ENCODE results near the gene CACNA2D2. TPM values are rescaled to one million over a fixed set of nuclear protein-coding genes. Genes with fewer than 3 reads are reported as not detected.
"Not testable (repeated sequence)": the region's sequence is repeated elsewhere in the genome, so short reads cannot be mapped to it uniquely, and the experiment has no call there.

The CACNA2D2 gene
- total RNA-seq, 1 donor from 2014 or later = 19.4 TPM

DNA sequence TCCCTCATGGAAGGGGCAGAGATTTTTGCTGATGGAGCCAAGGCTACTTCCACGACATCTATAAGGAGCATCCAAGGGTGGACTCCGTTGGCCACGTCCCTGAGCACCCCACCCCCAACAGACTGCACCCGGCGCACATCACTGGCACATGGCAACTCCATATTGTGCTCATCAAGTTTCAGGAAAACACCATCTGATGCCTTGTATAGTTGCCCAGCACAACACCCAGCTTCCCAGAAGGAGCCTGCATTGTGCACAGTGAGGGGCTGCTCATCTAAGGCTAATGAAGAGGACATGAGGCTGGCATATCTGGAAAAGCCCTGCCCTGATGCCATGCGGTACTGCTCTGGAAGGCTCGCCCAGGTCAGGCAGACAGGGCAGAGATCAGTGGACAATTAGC lies 15.0 kb upstream of the CACNA2D2 start:
- no peaks in the 10 kb centered on the region for H3K9me3 Mint-ChIP-seq
- no peak overlapping the region for H3K4me3 Mint-ChIP-seq
- no peak overlapping the region for H3K27ac Mint-ChIP-seq
- no peak for DNase-seq (ENCODE audit: extremely low spot score, unreplicated experiment)
- peaks cover 67% of the 10 kb centered on the region for H3K4me1 Mint-ChIP-seq (ENCODE audit: unreplicated experiment)
- H3K27me3 Mint-ChIP-seq = peaks cover 19% of the 10 kb centered on the region
- H3K36me3 Mint-ChIP-seq = no peaks in the 10 kb centered on the region
- TF ChIP-seq, protein P1, sequence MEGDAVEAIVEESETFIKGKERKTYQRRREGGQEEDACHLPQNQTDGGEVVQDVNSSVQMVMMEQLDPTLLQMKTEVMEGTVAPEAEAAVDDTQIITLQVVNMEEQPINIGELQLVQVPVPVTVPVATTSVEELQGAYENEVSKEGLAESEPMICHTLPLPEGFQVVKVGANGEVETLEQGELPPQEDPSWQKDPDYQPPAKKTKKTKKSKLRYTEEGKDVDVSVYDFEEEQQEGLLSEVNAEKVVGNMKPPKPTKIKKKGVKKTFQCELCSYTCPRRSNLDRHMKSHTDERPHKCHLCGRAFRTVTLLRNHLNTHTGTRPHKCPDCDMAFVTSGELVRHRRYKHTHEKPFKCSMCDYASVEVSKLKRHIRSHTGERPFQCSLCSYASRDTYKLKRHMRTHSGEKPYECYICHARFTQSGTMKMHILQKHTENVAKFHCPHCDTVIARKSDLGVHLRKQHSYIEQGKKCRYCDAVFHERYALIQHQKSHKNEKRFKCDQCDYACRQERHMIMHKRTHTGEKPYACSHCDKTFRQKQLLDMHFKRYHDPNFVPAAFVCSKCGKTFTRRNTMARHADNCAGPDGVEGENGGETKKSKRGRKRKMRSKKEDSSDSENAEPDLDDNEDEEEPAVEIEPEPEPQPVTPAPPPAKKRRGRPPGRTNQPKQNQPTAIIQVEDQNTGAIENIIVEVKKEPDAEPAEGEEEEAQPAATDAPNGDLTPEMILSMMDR (conservative IDR thresholded peaks at IDR 0.05) = no peak

- Mint-ChIP-seq H3K4me3 (no peak overlapping the region), H3K36me3 (no peaks in the 10 kb centered on the region), H3K4me1 (ENCODE audit: unreplicated experiment) (peaks cover 68% of the 10 kb centered on the region), H3K9me3 (no peaks in the 10 kb centered on the region), H3K27me3 (peaks cover 18% of the 10 kb centered on the region), H3K27ac (no peak overlapping the region)
- DNase-seq (ENCODE audit: extremely low spot score, unreplicated experiment) = no peak
- TF ChIP-seq, protein P1 (conservative IDR thresholded peaks at IDR 0.05) = no peak
These were observed 14.3 kb upstream of the CACNA2D2 start for GRCh38 chr3:50517721-50518206.

- Mint-ChIP-seq H3K9me3 (no peaks in the 10 kb centered on the region), H3K27ac (peak overlapping the region; percentile 71), H3K36me3 (no peaks in the 10 kb centered on the region), H3K27me3 (peaks cover 18% of the 10 kb centered on the region), H3K4me3 (peak overlapping the region; percentile 72), H3K4me1 (ENCODE audit: unreplicated experiment) (peaks cover 59% of the 10 kb centered on the region)
- TF ChIP-seq, protein P1 (conservative IDR thresholded peaks at IDR 0.05) = no peak
- no peak for DNase-seq (ENCODE audit: extremely low spot score, unreplicated experiment)
These were observed 13.0 kb upstream of the CACNA2D2 start for GRCh38 chr3:50516440-50516871.

- Mint-ChIP-seq H3K27me3 (peaks cover 13% of the 10 kb centered on the region), H3K9me3 (no peaks in the 10 kb centered on the region), H3K4me3 (peak overlapping the region; percentile 72), H3K36me3 (no peaks in the 10 kb centered on the region), H3K4me1 (ENCODE audit: unreplicated experiment) (peaks cover 55% of the 10 kb centered on the region), H3K27ac (no peak overlapping the region)
- DNase-seq (ENCODE audit: extremely low spot score, unreplicated experiment) = peak; percentile 78
- TF ChIP-seq, protein P1 (conservative IDR thresholded peaks at IDR 0.05) = peak; percentile 21
These were observed 12.4 kb upstream of the CACNA2D2 start for GRCh38 chr3:50515565-50516439.

- H3K9me3 Mint-ChIP-seq; H3K27ac Mint-ChIP-seq; DNase-seq (ENCODE audit: extremely low spot score, unreplicated experiment); H3K36me3 Mint-ChIP-seq; H3K4me3 Mint-ChIP-seq: not testable (repeated sequence)
- Mint-ChIP-seq H3K27me3 (peaks cover 11% of the 10 kb centered on the region), H3K4me1 (ENCODE audit: unreplicated experiment) (peaks cover 44% of the 10 kb centered on the region)
These were observed 9.5 kb upstream of the CACNA2D2 start for GRCh38 chr3:50512908-50513307.

- peaks cover 36% of the 10 kb centered on the region for H3K4me1 Mint-ChIP-seq (ENCODE audit: unreplicated experiment)
- TF ChIP-seq, protein P1 (conservative IDR thresholded peaks at IDR 0.05) = no peak
- no peak for DNase-seq (ENCODE audit: extremely low spot score, unreplicated experiment)
- H3K9me3 Mint-ChIP-seq = no peaks in the 10 kb centered on the region
- peaks cover 13% of the 10 kb centered on the region for H3K27me3 Mint-ChIP-seq
- H3K4me3 Mint-ChIP-seq = no peak overlapping the region
- no peak overlapping the region for H3K27ac Mint-ChIP-seq
- H3K36me3 Mint-ChIP-seq = no peaks in the 10 kb centered on the region
These were observed 8.7 kb upstream of the CACNA2D2 start for GRCh38 chr3:50512131-50512530.
